NOMO-1 (cell line): ENCODE measurements around the gene TMTC2.

ENCODE experiments used
- DNase-seq, 2 experiments: peaks; one replicate each; lab custom pipeline; 2025; ENCODE audit not compliant: unreplicated experiment in 2 of 2; lab: John Stamatoyannopoulos, UW

Gene TMTC2

DNA sequence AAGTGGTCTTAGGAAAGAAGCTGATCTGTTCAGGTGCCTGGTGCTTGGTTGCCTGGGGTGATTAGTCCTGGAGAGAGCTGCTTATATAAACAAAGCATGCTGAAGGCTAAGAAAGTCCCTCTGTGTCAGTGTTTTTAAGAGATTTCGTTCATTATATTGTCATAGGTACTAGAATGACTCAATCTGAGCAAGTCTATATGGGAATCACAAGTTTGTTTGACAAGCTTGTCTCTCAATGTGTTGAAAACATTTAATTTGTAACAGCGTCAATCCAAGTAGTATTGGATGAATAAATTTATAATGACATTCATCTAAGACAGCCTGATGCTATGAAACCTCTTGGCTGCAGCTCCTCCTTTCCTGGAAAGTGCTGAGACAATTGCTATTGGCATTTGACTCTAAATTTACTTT, 256.3 kb downstream of the TMTC2 start:
- no peak for DNase-seq

DNA sequence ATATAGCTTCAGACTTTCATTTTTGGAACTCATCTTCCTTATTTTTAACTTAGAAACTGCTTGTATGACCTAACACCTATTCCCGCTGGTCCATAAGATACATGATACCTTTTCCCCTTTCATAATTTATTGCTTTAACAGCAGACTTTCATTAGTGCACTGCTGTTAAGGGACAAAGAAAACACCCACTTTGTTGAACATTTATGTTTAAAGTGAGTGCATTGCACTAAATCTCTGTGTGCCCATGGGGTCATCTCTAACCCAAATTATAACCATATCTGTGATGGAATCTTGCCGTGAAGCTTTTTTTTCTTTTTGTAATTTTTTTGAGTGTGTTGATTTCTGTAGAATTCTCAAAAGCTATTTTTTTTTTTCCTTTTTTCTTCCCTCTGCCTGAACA, 261.8 kb downstream of the TMTC2 start:
- DNase-seq: no peak

DNA sequence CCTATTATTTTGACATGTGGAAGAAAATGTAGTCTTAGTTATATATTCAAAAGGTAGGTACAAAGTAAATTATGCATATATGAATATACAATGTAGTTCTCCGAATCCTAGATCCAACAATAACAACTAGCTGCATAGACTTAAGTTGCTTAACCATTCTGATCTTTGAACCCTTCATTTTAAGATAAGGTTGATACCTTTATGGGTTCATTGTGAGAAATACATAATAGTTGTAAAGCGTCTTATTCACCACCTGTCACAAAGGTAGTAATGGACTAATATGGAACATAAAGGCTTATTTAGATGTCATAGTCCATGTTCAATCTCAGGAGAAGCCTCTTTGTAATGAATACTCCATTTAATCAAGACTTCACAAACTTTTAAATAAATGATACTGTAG, 263.6 kb downstream of the TMTC2 start:
- DNase-seq: no peak

DNA sequence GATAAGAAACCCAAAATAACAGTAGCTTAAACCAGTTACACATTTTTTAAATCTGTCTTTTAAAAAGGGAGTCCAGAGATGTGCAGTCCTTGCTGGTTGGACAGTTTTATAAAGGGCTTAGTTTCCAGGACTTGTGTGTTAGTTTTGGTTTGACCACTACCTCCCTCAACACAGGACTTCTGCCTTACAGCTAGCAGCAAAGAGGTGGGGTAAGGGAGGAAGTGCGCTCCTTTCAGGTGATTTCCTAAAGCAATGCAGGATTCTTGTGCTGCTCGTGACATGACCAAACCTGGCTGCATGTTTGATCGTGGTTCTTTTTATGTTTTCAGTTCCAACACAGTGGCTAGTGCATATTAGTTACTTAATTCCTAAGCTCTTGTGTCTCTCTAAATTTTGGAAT, 266.2 kb downstream of the TMTC2 start:
- no peak for DNase-seq

DNA sequence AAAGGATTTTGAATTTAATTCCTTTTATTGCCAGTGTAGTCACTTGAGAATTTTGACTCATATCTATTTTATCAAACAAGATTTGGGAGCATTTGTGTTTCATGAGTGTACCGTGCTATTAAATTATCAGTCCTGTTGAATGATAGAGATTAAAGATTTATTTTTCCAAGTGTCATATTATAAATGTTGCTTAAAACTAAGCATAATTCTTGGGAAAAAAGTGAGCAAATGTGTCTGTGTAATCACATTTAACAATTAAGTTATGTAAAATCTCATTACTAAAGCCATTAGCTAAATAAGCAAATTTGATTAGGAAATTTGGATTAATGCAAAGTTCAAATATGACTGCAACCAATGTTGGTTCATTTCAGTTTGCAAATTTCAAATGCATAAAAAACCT, 266.7 kb downstream of the TMTC2 start:
- DNase-seq: no peak

DNA sequence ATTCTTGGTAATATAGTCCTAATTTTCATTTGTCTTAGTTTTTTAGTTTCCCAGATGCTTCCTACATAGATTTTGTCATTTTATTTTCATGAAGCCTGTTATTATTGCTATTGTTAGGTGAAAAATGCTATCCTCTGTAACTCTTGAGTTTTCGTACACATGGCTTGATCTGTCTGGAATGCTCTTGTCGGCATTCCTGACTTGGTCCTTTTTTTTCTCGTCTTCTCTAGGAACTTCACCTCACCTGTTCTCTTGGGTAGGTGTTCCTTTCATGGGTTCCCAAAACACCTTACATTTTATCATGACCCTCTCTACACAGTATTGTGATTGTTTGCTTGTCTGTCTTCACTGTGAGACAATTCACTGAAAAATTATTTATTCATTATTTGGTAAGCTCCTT, 267.4 kb downstream of the TMTC2 start:
- DNase-seq: no peak

DNA sequence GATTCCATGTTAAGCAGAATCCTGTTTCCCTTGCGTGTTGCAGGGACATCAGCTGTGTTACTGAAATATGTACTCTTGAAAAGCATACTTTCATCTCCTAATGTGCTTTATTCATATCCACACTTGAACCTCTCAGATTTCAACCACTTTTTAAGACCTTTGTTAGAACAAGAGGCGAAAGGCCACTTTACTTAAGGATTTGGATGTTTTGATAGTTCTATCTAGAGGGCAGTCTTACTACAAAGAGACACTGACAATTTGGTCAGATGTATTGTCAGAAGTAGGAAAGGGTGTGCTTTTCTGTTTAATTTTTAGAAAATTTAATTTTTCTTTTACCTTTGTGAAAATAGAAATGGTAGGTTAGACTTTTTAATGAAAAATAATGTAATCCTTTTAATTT, 267.9 kb downstream of the TMTC2 start:
- DNase-seq: no peak

DNA sequence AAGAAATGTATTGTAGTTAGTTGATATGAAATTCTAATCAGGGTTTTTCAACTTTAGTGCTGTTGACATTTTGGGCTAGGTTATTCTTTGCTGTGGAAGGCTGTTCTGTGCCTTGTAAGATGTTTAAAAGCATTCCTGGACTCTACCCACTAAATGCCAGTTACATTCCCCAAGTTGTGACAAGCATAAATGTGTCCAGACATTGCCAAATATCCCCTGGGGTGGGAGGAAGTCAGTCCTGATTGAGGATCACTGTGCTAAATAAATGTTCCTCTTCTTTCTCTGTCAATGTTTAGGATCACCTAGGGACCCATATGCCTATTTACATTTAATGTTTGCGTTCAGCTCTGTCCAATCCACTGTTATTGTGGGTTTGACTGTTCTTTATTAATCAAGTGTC, 268.3 kb downstream of the TMTC2 start:
- DNase-seq: no peak

DNA sequence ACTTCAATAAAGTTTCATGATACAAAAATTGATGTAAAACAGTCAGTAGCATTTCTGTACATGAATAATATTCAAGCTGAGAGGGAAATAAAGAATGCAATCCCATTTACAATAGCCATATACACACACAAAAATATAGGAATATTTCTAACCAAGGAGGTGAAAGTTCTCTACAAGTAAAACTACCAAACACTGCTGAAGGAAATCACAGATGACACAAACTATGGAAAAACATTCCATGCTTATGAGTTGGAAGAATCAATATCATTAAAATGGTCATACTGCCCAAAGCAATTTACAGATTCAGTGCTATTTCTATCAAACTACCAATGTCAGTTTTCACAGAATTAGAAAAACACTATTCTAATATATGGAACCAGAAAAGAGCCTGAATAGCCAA, 272.3 kb downstream of the TMTC2 start:
- DNase-seq: no peak

DNA sequence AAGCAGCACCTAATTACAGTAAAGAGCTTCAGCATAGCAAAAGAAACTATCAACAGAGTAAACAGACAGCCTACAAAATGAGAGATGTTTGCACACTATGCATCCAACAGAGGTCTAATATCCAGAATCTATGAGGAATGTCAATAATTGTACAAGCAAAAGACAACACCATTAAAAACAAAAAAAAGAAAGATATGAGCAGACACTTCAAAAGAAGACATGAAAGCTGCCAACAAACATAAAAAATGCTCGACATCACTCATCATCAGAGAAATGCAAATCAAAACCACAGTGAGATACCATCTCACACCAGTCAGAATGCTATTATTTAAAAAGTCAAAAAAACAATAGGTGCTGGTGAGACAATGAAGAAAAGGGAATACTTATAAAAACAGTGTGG, 273.1 kb downstream of the TMTC2 start:
- DNase-seq: no peak

DNA sequence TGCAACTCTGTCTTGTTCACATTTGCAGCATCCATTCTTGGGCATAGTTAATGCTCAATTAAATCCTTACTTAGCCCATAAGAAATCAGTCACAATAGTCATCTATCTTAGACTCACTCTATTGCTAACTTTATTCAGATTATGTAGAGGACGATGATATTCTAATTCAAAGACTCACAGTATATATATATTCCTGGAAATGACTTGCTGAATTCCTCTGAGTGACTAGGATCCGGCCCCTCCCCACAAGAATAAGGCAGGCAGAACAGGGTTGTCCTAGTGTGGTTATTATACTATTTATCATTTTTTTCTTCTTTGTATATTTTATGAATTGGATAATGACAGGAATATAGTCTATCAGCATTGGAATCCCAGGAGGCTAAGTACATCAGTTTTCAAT, 275.1 kb downstream of the TMTC2 start:
- DNase-seq: no peak

DNA sequence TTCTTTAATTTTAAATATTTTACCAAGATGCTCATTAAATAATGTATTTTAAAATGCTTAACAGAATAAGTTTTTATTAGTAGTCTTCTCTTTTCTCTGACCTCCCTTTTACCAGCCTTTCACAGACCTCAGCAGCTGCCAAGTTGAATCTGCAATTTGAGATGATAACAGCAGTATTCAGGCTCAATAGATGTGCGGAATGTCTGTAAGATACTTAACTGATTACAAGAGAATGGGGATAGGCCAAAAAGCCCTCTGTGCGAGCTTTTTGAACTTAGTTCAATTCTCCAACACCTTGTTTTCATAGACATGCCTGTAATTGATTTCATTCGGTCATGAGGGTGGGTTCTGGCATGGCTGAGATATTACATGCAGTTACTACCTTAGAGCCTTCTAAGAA, 277.2 kb downstream of the TMTC2 start:
- DNase-seq: no peak

DNA sequence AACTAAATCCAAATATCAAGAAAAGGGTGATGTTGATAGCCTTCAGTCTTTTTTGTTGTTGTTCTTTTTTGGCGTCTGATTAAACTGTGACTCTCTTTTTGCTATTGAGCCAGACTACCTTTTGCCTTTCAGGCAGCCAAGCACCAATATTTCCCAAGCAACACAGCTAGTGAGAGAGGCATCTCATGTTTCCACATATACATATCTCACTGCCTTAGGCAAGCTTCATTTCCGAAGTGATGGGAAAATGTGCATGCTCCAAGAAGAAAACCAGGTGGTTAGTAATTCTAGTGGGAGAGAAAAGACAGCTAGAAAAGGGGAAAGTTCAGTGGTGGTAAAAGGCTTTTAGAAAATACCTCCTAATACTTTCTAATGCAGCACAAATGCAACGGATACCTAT, 277.7 kb downstream of the TMTC2 start:
- DNase-seq: no peak

DNA sequence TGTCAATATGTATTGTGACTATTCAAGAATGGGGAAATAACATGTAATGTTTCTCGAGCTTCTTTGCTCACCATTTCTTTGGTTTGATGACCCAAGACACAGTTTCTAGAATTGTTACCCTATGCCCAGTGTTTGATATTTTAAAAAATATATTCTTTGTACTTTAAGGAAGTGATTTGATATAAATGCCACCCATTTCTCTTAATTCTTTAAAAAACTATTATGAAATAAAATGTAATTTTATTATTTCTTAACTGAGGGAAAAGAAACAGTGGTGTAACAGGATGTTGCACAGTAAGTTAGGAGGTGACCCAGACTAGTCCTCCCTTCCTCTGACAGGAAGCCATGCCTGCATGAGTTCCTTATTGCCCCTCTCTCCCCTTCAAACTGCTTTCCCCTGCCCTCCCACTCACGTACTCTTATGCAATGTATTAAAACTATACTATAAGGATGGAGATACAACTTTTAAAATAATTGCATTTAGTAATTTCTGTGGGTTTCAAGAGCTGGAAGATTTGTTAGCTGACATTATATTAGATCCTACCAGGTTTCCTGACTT, 279.4 kb downstream of the TMTC2 start:
- DNase-seq: peak; percentile 87 to 91

DNA sequence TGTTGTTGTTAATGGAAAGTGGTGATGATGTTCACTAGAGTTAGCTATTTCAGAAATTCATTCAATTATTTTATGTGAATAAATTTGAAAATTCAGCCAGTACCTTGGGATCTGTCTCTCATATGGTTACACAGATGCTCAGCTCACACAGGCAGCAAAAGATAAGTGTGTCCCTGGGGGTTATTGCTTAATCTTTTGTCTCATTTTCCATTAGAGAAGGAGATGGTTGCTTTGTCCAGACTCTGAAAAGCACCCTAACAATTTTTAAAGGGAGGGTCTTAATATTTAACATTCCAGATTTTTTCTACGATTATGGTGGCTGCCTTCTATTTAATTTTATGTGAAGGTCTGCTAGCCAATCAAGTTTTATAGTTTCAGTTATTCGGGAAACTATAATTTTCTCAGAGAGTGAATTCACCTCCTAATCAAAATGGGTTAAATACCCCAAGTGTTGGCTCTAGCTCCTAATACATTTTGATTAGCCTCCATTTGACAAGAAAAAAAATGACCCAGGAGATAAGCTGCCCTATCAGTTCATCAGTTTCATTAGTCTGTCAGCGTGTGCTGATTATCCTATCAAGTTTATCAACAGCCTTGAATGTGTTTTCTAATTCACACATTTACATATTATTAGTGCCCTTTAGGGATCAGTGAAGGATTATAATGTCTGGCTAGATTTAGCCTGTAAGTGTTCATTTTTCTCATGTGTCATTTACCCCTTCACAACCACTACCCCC, 282.1 kb downstream of the TMTC2 start:
- DNase-seq: no peak

DNA sequence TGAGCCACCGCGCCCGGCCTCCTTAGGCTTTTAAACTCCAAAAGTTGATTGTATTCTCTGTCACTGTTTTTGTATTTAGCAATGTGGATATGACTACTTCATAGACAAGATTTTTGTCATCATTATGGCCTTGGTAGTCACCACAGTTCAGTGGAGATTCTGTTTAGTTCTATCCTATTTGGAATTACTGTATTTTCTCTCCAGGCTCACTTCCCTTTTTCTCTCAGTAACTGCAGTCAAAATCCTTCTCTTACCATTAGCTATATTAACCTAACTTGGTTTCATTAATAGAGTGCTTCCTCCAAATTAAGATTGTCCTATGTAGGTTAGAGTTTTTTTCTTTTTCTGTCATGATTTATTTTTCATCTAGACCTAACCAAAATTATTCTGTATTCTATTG, 283.9 kb downstream of the TMTC2 start:
- DNase-seq: peak in 1 of 2 experiments; percentile 6

DNA sequence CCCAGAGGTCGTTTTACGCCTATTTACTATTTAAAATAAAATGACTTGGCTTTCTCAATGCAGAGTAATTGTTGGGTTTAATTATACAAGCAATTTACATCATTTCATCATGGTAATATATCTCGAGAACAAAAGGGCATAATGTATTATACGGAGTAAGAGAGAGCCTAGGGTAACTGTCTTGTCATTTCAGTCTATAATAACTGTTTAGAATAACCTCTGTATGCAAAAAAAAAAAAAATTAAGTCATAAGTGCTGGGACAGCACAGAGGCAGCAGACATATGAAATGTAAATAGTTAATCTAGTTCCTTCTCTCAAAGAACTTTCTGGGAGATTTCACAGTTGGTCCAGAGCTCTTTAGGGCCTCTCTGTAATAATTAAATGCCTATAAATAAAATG, 284.9 kb downstream of the TMTC2 start:
- DNase-seq: no peak

DNA sequence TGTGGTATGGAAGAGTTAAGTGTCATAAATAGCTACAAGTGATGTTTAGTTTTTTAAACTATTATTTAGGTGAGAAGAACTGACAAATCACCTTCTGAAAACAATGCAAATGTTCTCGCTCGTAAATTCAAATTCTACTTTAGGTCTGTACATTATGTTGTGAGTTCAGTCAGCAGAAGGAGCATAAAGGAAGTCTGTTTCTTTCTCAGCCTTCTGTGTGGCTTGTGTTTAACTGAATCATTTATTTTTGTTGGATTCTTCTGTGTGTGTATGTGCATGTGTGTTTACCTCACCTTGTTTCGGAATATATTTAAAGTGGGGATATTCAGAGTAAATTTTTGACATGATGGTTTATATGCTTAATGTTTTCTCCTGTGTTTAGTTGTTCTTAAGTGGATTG, 285.9 kb downstream of the TMTC2 start:
- no peak for DNase-seq

DNA sequence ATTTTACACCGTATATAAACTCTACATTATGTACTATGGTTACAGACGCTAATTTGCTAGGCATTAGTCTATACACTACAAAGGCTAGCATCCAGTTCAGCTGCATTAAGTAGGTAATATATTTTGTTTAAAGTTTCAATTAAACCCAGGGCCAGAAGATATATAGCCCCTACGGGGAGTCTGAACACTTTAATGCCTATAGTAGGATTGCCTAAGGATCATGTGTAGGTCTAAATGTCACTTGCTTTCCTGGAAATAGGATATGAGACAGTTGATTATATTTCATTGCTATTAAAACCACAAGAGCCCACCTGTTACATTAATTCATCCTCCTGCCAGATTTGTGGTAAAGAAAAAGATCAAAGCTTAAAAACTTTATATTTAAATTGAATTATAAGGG, 286.9 kb downstream of the TMTC2 start:
- no peak for DNase-seq

DNA sequence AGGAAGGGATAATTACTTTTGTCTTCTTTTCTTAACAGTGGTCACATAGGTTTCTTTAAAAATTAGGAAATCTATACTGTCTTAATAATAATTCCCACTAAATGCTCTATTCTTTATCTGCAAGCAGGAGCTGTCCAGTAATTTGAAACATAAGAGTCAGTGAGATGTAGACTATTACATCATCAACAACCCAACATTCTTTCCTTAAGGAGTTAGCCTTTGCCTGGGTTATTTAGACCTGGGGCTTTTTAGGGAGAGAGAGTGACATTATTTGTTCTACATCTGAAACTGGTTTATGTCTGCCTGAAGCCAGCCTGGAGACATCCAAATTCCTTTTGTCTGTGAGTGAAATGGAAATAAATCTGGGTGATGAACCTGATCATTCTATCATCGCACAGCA, 294.4 kb downstream of the TMTC2 start:
- no peak for DNase-seq

DNA sequence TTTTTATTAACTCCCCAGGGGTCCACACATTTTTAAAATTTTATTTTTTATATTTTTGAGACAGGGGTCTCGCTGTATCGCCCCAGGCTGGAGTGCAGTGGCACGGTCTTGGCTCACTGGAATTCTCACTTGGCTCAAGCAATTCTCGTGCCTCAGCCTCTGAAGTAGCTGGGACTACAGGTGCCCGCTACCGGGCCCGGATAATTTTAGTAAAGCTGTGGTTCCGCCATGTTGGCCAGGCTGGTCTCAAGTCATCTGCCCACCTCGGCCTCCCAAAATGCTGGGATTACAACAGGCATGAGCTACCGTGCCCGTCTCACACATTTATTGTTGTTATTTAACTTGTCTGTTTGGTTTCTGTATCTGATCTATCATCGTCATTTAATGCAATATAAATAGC, 307.4 kb downstream of the TMTC2 start:
- no peak for DNase-seq

DNA sequence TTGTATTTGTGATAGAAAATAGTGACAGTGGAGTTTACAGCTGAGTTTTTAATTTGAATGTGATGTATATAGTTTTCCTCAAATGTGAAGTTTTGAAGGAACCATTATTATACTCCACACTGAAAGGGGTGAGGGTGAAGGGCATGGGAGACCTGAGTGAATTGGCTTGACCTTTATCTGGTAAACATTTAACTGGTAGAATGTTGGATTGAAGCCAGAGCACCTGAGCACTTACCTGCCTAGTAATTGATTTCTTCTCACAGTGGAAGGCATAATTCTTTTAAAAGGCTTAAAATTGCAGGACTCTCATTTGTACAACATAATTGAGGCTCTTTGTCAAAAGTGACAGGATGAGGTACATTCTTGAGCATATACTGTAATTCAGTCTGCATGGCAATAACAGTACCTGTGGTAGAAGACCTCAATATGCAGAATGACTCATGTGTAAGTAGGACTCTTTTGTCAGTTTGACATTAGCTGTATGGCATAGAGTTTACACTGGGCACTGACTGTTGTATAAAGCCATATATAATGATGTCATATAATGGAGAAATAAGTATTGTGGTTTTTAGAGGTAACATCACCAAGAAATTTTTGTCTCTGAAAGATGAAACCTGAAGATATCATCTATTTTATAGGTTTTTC, 309.6 kb downstream of the TMTC2 start:
- DNase-seq: no peak
